ENCODE data around the gene RAB35. TPM values are rescaled to one million over a fixed set of nuclear protein-coding genes. Genes with fewer than 3 reads are reported as not detected.

The RAB35 gene
- total RNA-seq, 5 donors from 2014 or later (not counting 1 experiment from before 2014, with no cell fraction given), result 34.0 to 76.5 (median 60.6) TPM

GRCh38 chr12:120096671-120097202, 19.8 kb downstream of the RAB35 start:
- H3K36me3 Mint-ChIP-seq, result peaks cover 11% of the 10 kb centered on the region
- ATAC-seq (replicated peaks in 1 of 4) (no peak), DNase-seq (no peak)
- H3K36me3 ChIP-seq (ENCODE audit: control insufficient read depth in 2 of 2, extremely low read depth in 1 of 2, insufficient read depth in 1 of 2, low read length in 1 of 2), result peaks cover 28 to 65% of the 10 kb centered on the region in 2 donors
- no peaks in the 10 kb centered on the region for H3K9me3 Mint-ChIP-seq
- no peak overlapping the region for H3K27ac ChIP-seq (ENCODE audit: low read length)
- no peaks in the 10 kb centered on the region for H3K9me3 ChIP-seq
- H3K4me1 ChIP-seq (ENCODE audit: control insufficient read depth in 1 of 2, extremely low read depth in 1 of 2, insufficient read depth in 2 of 2, low read length in 2 of 2), result peaks cover 0 to 27% of the 10 kb centered on the region in 2 experiments
- POLR2A ChIA-PET, result no interaction called here
- no peak overlapping the region for H3K4me3 Mint-ChIP-seq
- CTCF ChIA-PET, result interaction anchor here in 1 of 2 donors (0.9 kb wide), 1 partner anchor 29 kb away, joined by 4 read pairs; no protein-coding TSS in a partner anchor
- no peak overlapping the region for H3K4me3 ChIP-seq (ENCODE audit: control insufficient read depth in 1 of 2, extremely low read depth in 1 of 2, low read length in 1 of 2)
- H3K27me3 ChIP-seq (replicated peaks in 1 of 2; ENCODE audit: control insufficient read depth in 2 of 2, extremely low read depth in 1 of 2, insufficient read depth in 2 of 2, low read length in 1 of 2), result no peaks in the 10 kb centered on the region
- peaks cover 0 to 17% (median 11%) of the 10 kb centered on the region in 3 donors for H3K4me1 Mint-ChIP-seq
- H3K27me3 Mint-ChIP-seq, result no peaks in the 10 kb centered on the region
- WGBS (ENCODE audit: insufficient coverage), result 96% methylated on average over 29 of the region's 34 CpGs
- no peak overlapping the region for H3K27ac Mint-ChIP-seq

GRCh38 chr12:120095736-120096135, 20.8 kb downstream of the RAB35 start:
- 88% methylated on average over 7 of the region's 8 CpGs for WGBS (ENCODE audit: insufficient coverage)
- Histone ChIP-seq H3K27me3 (replicated peaks in 1 of 2; ENCODE audit: control insufficient read depth in 2 of 2, extremely low read depth in 1 of 2, insufficient read depth in 2 of 2, low read length in 1 of 2) (no peaks in the 10 kb centered on the region), H3K36me3 (ENCODE audit: control insufficient read depth in 2 of 2, extremely low read depth in 1 of 2, insufficient read depth in 1 of 2, low read length in 1 of 2) (peaks cover 25 to 64% of the 10 kb centered on the region in 2 donors), H3K4me1 (ENCODE audit: control insufficient read depth in 1 of 2, extremely low read depth in 1 of 2, insufficient read depth in 2 of 2, low read length in 2 of 2) (peaks cover 0 to 17% of the 10 kb centered on the region in 2 experiments), H3K4me3 (ENCODE audit: control insufficient read depth in 1 of 2, extremely low read depth in 1 of 2, low read length in 1 of 2) (no peak overlapping the region), H3K27ac (ENCODE audit: low read length) (no peak overlapping the region), H3K9me3 (no peaks in the 10 kb centered on the region)
- no peak overlapping the region for H3K27ac Mint-ChIP-seq
- H3K9me3 Mint-ChIP-seq, result no peaks in the 10 kb centered on the region
- peaks cover 0 to 12% (median 6%) of the 10 kb centered on the region in 3 donors for H3K4me1 Mint-ChIP-seq
- no peak for ATAC-seq (replicated peaks in 1 of 4)
- H3K36me3 Mint-ChIP-seq, result peaks cover 17% of the 10 kb centered on the region
- no peak for DNase-seq
- ChIA-PET CTCF (no interaction called here), POLR2A (no interaction called here)
- H3K27me3 Mint-ChIP-seq, result no peaks in the 10 kb centered on the region
- no peak overlapping the region for H3K4me3 Mint-ChIP-seq

GRCh38 chr12:120095331-120095730, 21.2 kb downstream of the RAB35 start:
- DNase-seq (no peak), ATAC-seq (replicated peaks in 1 of 4) (no peak)
- Mint-ChIP-seq H3K27me3 (no peaks in the 10 kb centered on the region), H3K36me3 (peaks cover 18% of the 10 kb centered on the region), H3K4me1 (peaks cover 0 to 8% (median 5%) of the 10 kb centered on the region in 3 donors), H3K9me3 (no peaks in the 10 kb centered on the region), H3K4me3 (no peak overlapping the region), H3K27ac (no peak overlapping the region)
- H3K9me3 ChIP-seq, result no peaks in the 10 kb centered on the region
- H3K4me1 ChIP-seq (ENCODE audit: control insufficient read depth in 1 of 2, extremely low read depth in 1 of 2, insufficient read depth in 2 of 2, low read length in 2 of 2), result peaks cover 0 to 14% of the 10 kb centered on the region in 2 experiments
- 98% methylated on average over 12 of the region's 13 CpGs for WGBS (ENCODE audit: insufficient coverage)
- ChIA-PET CTCF (no interaction called here), POLR2A (no interaction called here)
- H3K4me3 ChIP-seq (ENCODE audit: control insufficient read depth in 1 of 2, extremely low read depth in 1 of 2, low read length in 1 of 2), result no peak overlapping the region
- no peak overlapping the region for H3K27ac ChIP-seq (ENCODE audit: low read length)
- no peaks in the 10 kb centered on the region for H3K27me3 ChIP-seq (replicated peaks in 1 of 2; ENCODE audit: control insufficient read depth in 2 of 2, extremely low read depth in 1 of 2, insufficient read depth in 2 of 2, low read length in 1 of 2)
- peaks cover 25 to 64% of the 10 kb centered on the region in 2 donors for H3K36me3 ChIP-seq (ENCODE audit: control insufficient read depth in 2 of 2, extremely low read depth in 1 of 2, insufficient read depth in 1 of 2, low read length in 1 of 2)

DNA sequence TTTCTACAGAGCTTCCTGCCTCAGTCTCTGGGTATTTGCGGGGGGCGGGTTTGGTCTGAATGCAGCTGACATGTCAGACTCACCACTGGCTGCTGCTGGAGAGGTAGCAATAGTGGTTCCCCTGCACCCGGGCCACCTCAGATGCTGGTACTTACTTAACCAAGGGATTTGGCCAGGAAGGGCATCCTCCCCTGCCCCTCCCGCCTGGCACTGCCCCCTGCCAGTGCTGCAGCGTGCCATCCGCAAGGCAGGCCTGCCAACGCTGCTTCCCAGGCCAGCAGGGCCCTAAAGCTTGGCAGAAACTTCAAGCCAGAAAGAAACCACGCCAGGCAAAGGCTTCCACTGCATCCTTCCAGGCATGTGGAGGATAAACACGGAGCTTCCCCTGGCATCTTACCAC, 22.1 kb downstream of the RAB35 start:
- no peaks in the 10 kb centered on the region for H3K27me3 Mint-ChIP-seq
- no peak for DNase-seq
- no peak overlapping the region for H3K27ac Mint-ChIP-seq
- Histone ChIP-seq H3K4me3 (ENCODE audit: control insufficient read depth in 1 of 2, extremely low read depth in 1 of 2, low read length in 1 of 2) (no peak overlapping the region), H3K4me1 (ENCODE audit: control insufficient read depth in 1 of 2, extremely low read depth in 1 of 2, insufficient read depth in 2 of 2, low read length in 2 of 2) (peaks cover 0 to 7% of the 10 kb centered on the region in 2 experiments), H3K27ac (ENCODE audit: low read length) (no peak overlapping the region), H3K9me3 (no peaks in the 10 kb centered on the region), H3K36me3 (ENCODE audit: control insufficient read depth in 2 of 2, extremely low read depth in 1 of 2, insufficient read depth in 1 of 2, low read length in 1 of 2) (peaks cover 25 to 63% of the 10 kb centered on the region in 2 donors), H3K27me3 (replicated peaks in 1 of 2; ENCODE audit: control insufficient read depth in 2 of 2, extremely low read depth in 1 of 2, insufficient read depth in 2 of 2, low read length in 1 of 2) (no peaks in the 10 kb centered on the region)
- H3K36me3 Mint-ChIP-seq, result peaks cover 22% of the 10 kb centered on the region
- CTCF ChIA-PET, result interaction anchor here in 1 of 2 donors (0.6 kb wide), 1 partner anchor 89 kb away, joined by 3 read pairs; no protein-coding TSS in a partner anchor
- 90% methylated on average over 8 of the region's 9 CpGs for WGBS (ENCODE audit: insufficient coverage)
- peaks cover 0 to 2% (median 0%) of the 10 kb centered on the region in 3 donors for H3K4me1 Mint-ChIP-seq
- POLR2A ChIA-PET, result no interaction called here
- ATAC-seq (replicated peaks in 1 of 4), result no peak
- H3K4me3 Mint-ChIP-seq, result no peak overlapping the region
- no peaks in the 10 kb centered on the region for H3K9me3 Mint-ChIP-seq

GRCh38 chr12:120093592-120094355, 22.8 kb downstream of the RAB35 start:
- WGBS (ENCODE audit: insufficient coverage), result 65% methylated on average over 8 of the region's 17 CpGs
- H3K27ac ChIP-seq (ENCODE audit: low read length), result no peak overlapping the region
- Mint-ChIP-seq H3K36me3 (peaks cover 26% of the 10 kb centered on the region), H3K4me3 (no peak overlapping the region), H3K9me3 (no peaks in the 10 kb centered on the region), H3K4me1 (peaks cover 0 to 4% (median 4%) of the 10 kb centered on the region in 3 donors), H3K27ac (peak overlapping the region in 1 of 2 donors; percentile 57), H3K27me3 (no peaks in the 10 kb centered on the region)
- H3K9me3 ChIP-seq, result no peaks in the 10 kb centered on the region
- H3K4me3 ChIP-seq (ENCODE audit: control insufficient read depth in 1 of 2, extremely low read depth in 1 of 2, low read length in 1 of 2), result no peak overlapping the region
- H3K4me1 ChIP-seq (ENCODE audit: control insufficient read depth in 1 of 2, extremely low read depth in 1 of 2, insufficient read depth in 2 of 2, low read length in 2 of 2), result peaks cover 0 to 6% of the 10 kb centered on the region in 2 experiments
- peaks cover 19 to 56% of the 10 kb centered on the region in 2 donors for H3K36me3 ChIP-seq (ENCODE audit: control insufficient read depth in 2 of 2, extremely low read depth in 1 of 2, insufficient read depth in 1 of 2, low read length in 1 of 2)
- H3K27me3 ChIP-seq (replicated peaks in 1 of 2; ENCODE audit: control insufficient read depth in 2 of 2, extremely low read depth in 1 of 2, insufficient read depth in 2 of 2, low read length in 1 of 2), result no peaks in the 10 kb centered on the region
- DNase-seq (no peak), ATAC-seq (replicated peaks in 1 of 4) (peak; percentile 9 to 30 (median 17))
- POLR2A ChIA-PET, result no interaction called here
- CTCF ChIA-PET, result interaction anchor here in 1 of 2 donors (0.6 kb wide), 1 partner anchor 88 kb away, joined by 3 read pairs; no protein-coding TSS in a partner anchor

- POLR2A ChIA-PET, result no interaction called here
- no peaks in the 10 kb centered on the region for H3K9me3 ChIP-seq
- H3K4me1 ChIP-seq (ENCODE audit: control insufficient read depth in 1 of 2, extremely low read depth in 1 of 2, insufficient read depth in 2 of 2, low read length in 2 of 2), result peaks cover 0 to 5% of the 10 kb centered on the region in 2 experiments
- WGBS (ENCODE audit: insufficient coverage), result 98% methylated on average over 4 of the region's 4 CpGs
- H3K9me3 Mint-ChIP-seq, result no peaks in the 10 kb centered on the region
- H3K4me1 Mint-ChIP-seq, result peaks cover 0 to 4% (median 4%) of the 10 kb centered on the region in 3 donors
- peaks cover 17 to 51% of the 10 kb centered on the region in 2 donors for H3K36me3 ChIP-seq (ENCODE audit: control insufficient read depth in 2 of 2, extremely low read depth in 1 of 2, insufficient read depth in 1 of 2, low read length in 1 of 2)
- no peak for DNase-seq
- H3K36me3 Mint-ChIP-seq, result peaks cover 26% of the 10 kb centered on the region
- peak in 1 of 4 experiments; percentile 17 for ATAC-seq (replicated peaks in 1 of 4)
- H3K27me3 ChIP-seq (replicated peaks in 1 of 2; ENCODE audit: control insufficient read depth in 2 of 2, extremely low read depth in 1 of 2, insufficient read depth in 2 of 2, low read length in 1 of 2), result no peaks in the 10 kb centered on the region
- CTCF ChIA-PET, result no interaction called here
- H3K4me3 ChIP-seq (ENCODE audit: control insufficient read depth in 1 of 2, extremely low read depth in 1 of 2, low read length in 1 of 2), result no peak overlapping the region
- no peak overlapping the region for H3K27ac ChIP-seq (ENCODE audit: low read length)
- no peak overlapping the region for H3K27ac Mint-ChIP-seq
- H3K4me3 Mint-ChIP-seq, result no peak overlapping the region
- H3K27me3 Mint-ChIP-seq, result no peaks in the 10 kb centered on the region
Observed at GRCh38 chr12:120093336-120093591, 23.3 kb downstream of the RAB35 start.
